SK-N-SH (cell line): ENCODE data around the gene DPH6. TPM values are rescaled to one million over a fixed set of nuclear protein-coding genes. Genes with fewer than 3 reads are reported as not detected.
A peak's percentile ranks its signal among the peaks of the same experiment; 100 is the strongest.

ENCODE experiments used
- CTCF ChIA-PET: fragments of 300-600, 350-600 bp; formaldehyde crosslinking; extraction: SDS; loops from one replicate; lab custom pipeline; 2021; lab: Yijun Ruan, JAX
- POLR2A ChIA-PET: fragments of 350-600 bp; sonication (Branson Sonifier 250); formaldehyde crosslinking; extraction: SDS; loops from one replicate; lab custom pipeline; 2020; ENCODE audit warnings: antibody characterized with exemption, inconsistent platforms; lab: Yijun Ruan, JAX
- DNase-seq: peaks from one replicate; pipeline ENCODE4 v3.0.0; 2012
- H2AFZ ChIP-seq: fragments of 200-600 bp; sonication (generic); 2 replicates; pipeline ENCODE4 v1.8.1; 2016; ENCODE audit warnings: antibody characterized with exemption, mild to moderate bottlenecking, low read depth
- H3F3A ChIP-seq: fragments of 200-600 bp; sonication (generic); replicated peaks from 2 replicates; pipeline ENCODE3; 2016; ENCODE audit warnings: antibody characterized with exemption, mild to moderate bottlenecking; ENCODE audit not compliant: insufficient read depth
- H3K27ac ChIP-seq, 2 experiments: fragments of 200-500 bp in 1 of 2; fragments of 200-600 bp in 1 of 2; sonication (Bioruptor generic) in 1 of 2; sonication (generic), shearing (Covaris generic) in 1 of 2; 2 replicates each; pipeline versions ENCODE4 v1.5.1 to v1.6.1; 2014 to 2016; ENCODE audit warnings: low read depth in 2 of 2, inconsistent platforms in 1 of 2, low read length in 1 of 2, mild to moderate bottlenecking in 1 of 2, mixed read lengths in 1 of 2
- H3K27me3 ChIP-seq: fragments of 200-600 bp; sonication (generic), shearing (Covaris generic); 2 replicates; pipeline ENCODE4 v1.6.1; 2016; ENCODE audit warnings: mixed run types; ENCODE audit not compliant: insufficient read depth
- H3K36me3 ChIP-seq, 2 experiments: fragments of 200-500 bp in 1 of 2; fragments of 200-600 bp in 1 of 2; sonication (Bioruptor generic) in 1 of 2; sonication (generic) in 1 of 2; replicated peaks in 1 of 2; 2 replicates each; pipeline versions ENCODE3 to v1.5.1; 2014 to 2016; ENCODE audit warnings: low read length in 1 of 2, mild to moderate bottlenecking in 1 of 2; ENCODE audit not compliant: insufficient read depth in 2 of 2, control insufficient read depth in 1 of 2
- H3K4me1 ChIP-seq, 2 experiments: fragments of 200-500 bp in 1 of 2; fragments of 200-600 bp in 1 of 2; sonication (Bioruptor generic) in 1 of 2; sonication (generic), shearing (Covaris generic) in 1 of 2; 2 replicates each; pipeline versions ENCODE4 v1.5.1 to v1.6.1; 2014 to 2016; ENCODE audit warnings: low read depth in 1 of 2, low read length in 1 of 2, mixed run types in 1 of 2; ENCODE audit not compliant: insufficient read depth in 2 of 2, control insufficient read depth in 1 of 2
- H3K4me2 ChIP-seq: fragments of 200-600 bp; sonication (generic), shearing (Covaris generic); 2 replicates; pipeline ENCODE4 v1.6.1; 2017; ENCODE audit warnings: mixed run types
- H3K4me3 ChIP-seq, 2 experiments: fragments of 200-500 bp in 1 of 2; fragments of 200-600 bp in 1 of 2; sonication (Bioruptor generic) in 1 of 2; sonication (generic), shearing (Covaris generic) in 1 of 2; 2 replicates each; pipeline versions ENCODE4 v1.5.1 to v1.8.1; 2014 to 2016; ENCODE audit warnings: low read depth in 2 of 2, inconsistent platforms in 1 of 2, low read length in 1 of 2, mild to moderate bottlenecking in 1 of 2, mixed read lengths in 1 of 2, moderate library complexity in 1 of 2
- H3K79me2 ChIP-seq: fragments of 200-600 bp; sonication (generic); 2 replicates; pipeline ENCODE4 v1.8.1; 2017; ENCODE audit warnings: mild to moderate bottlenecking; ENCODE audit not compliant: insufficient read depth
- H3K9ac ChIP-seq: fragments of 200-600 bp; sonication (generic); 2 replicates; pipeline ENCODE4 v1.6.1; 2017; ENCODE audit warnings: mixed run types
- H3K9me2 ChIP-seq: fragments of 200-600 bp; sonication (generic); 2 replicates; pipeline ENCODE4 v1.6.1; 2017; ENCODE audit warnings: mixed run types
- H3K9me3 ChIP-seq: fragments of 200-600 bp; sonication (generic); 2 replicates; pipeline ENCODE4 v1.6.1; 2017; ENCODE audit warnings: mixed run types, mild to moderate bottlenecking, moderate library complexity
- H4K20me1 ChIP-seq: fragments of 200-600 bp; sonication (generic); 2 replicates; pipeline ENCODE4 v1.6.1; 2017; ENCODE audit warnings: mild to moderate bottlenecking, mixed run types; ENCODE audit not compliant: insufficient read depth
- CHD2 ChIP-seq: fragments of 150-350 bp; IDR thresholded peaks from 2 replicates; pipeline ENCODE4 v1.6.1; 2018; ENCODE audit warnings: low read length; ENCODE audit not compliant: partially characterized antibody
- ELF1 ChIP-seq: IDR thresholded peaks from 2 replicates; pipeline ENCODE4 v1.4.0; 2012
- EP300 ChIP-seq, 2 experiments: IDR thresholded peaks; 2 replicates each; pipeline versions ENCODE4 v1.4.0 to v1.6.1; 2012; ENCODE audit warnings: borderline replicate concordance in 1 of 2, low read depth in 1 of 2, low read length in 1 of 2
- FOXM1 ChIP-seq: IDR thresholded peaks from 2 replicates; pipeline ENCODE4 v1.4.0; 2012; ENCODE audit warnings: low read depth, mild to moderate bottlenecking
- MXI1 ChIP-seq: IDR thresholded peaks from 2 replicates; pipeline ENCODE4 v1.6.1; 2012; ENCODE audit warnings: mild to moderate bottlenecking, low read depth, low read length, improper control_type of control experiment
- NRF1 ChIP-seq: IDR thresholded peaks from 2 replicates; pipeline ENCODE4 v1.6.1; 2012; ENCODE audit warnings: low read depth, mild to moderate bottlenecking, low read length
- POLR2AphosphoS5 ChIP-seq: IDR thresholded peaks from 2 replicates; pipeline ENCODE4 v1.6.1; 2012; ENCODE audit warnings: low read depth, low read length
- RAD21 ChIP-seq: IDR thresholded peaks from 2 replicates; pipeline ENCODE4 v1.6.1; 2012; ENCODE audit warnings: mild to moderate bottlenecking, low read length
- RCOR1 ChIP-seq: fragments of 150-350 bp; IDR thresholded peaks from 2 replicates; pipeline ENCODE4 v1.6.1; 2017; ENCODE audit warnings: antibody characterized with exemption, low read length
- RFX5 ChIP-seq: IDR thresholded peaks from 2 replicates; pipeline ENCODE4 v1.6.1; 2012; ENCODE audit warnings: mild to moderate bottlenecking, improper control_type of control experiment, low read length
- SMC3 ChIP-seq: IDR thresholded peaks from 2 replicates; pipeline ENCODE4 v1.6.1; 2012; ENCODE audit warnings: low read depth, low read length, improper control_type of control experiment
- TAF1 ChIP-seq: IDR thresholded peaks from 2 replicates; pipeline ENCODE4 v1.6.1; 2012; ENCODE audit warnings: low read depth, mild to moderate bottlenecking, low read length, moderate library complexity, borderline replicate concordance
- YY1 ChIP-seq: IDR thresholded peaks from 2 replicates; pipeline ENCODE4 v1.4.0; 2012; ENCODE audit warnings: low read depth, mild to moderate bottlenecking
- WGBS: methylation state at CpG from one replicate; pipeline ENCODE4 v1.1.6; 2017; ENCODE audit warnings: low lambda C conversion rate; 5-methylcytosine and 5-hydroxymethylcytosine counted together
- polyA plus RNA-seq, 3 experiments: library from polyadenylated mRNA; depleted of rRNA; stranded (reverse); fragments of >200 nt; gene quantifications; 2 replicates each; pipeline ENCODE4 v1.2.3, GENCODE V29; 2012
- TF ChIP-seq, protein P1 (sequence below): fragments of 150-350 bp; IDR thresholded peaks from 2 replicates; pipeline ENCODE4 v1.6.1; 2016; ENCODE audit warnings: mild to moderate bottlenecking, low read depth, low read length
- TF ChIP-seq, protein P2 (sequence below): IDR thresholded peaks from 2 replicates; pipeline ENCODE4 v1.4.0; 2012; ENCODE audit warnings: low read depth
- TF ChIP-seq, protein P3 (sequence below): IDR thresholded peaks from 2 replicates; pipeline ENCODE4 v1.6.1; 2012; ENCODE audit warnings: mild to moderate bottlenecking, low read depth, low read length, moderate library complexity

The DPH6 gene
- polyA plus RNA-seq, 1 of the 3 experiments (the other 2 are of a cell fraction), result 15.7 TPM

DNA sequence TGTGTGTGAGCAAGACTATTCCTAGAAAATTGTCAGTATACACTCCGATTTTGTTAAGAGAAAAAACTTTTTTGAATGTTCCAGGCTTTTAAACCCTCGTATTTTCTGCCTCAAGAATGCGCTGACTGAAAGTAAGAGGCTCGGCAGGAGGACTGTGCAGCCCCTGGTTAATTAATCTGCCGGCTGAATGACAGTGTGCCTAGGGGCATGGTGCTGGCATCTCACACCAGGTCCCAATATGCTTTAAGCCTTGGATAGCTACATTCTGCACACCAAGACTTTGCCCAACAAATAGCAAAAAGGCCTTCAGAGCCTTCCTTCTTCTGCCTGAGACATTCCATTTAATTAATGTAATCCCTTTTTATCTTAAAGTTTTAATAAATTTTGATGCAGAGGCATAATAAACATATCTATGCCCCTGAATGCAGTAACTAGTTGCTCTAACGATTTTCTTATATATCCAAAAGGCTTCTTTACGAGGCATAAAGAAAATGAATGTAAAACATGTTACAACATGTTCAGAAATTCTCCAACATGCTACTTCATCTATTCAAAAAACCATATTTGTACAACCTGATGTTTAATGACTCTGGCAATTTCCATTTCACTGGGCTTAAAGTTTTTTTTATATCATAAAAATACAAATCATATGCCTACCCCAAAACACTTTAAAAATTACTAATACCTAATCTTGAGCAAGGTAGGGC lies 37.9 kb downstream of the DPH6 start:
- peak overlapping the region; percentile 33; the same call in 1 of the 2 replicates for H2AFZ ChIP-seq
- POLR2A ChIA-PET, result no interaction called here
- 83% methylated on average over 7 of the region's 7 CpGs for WGBS

DNA sequence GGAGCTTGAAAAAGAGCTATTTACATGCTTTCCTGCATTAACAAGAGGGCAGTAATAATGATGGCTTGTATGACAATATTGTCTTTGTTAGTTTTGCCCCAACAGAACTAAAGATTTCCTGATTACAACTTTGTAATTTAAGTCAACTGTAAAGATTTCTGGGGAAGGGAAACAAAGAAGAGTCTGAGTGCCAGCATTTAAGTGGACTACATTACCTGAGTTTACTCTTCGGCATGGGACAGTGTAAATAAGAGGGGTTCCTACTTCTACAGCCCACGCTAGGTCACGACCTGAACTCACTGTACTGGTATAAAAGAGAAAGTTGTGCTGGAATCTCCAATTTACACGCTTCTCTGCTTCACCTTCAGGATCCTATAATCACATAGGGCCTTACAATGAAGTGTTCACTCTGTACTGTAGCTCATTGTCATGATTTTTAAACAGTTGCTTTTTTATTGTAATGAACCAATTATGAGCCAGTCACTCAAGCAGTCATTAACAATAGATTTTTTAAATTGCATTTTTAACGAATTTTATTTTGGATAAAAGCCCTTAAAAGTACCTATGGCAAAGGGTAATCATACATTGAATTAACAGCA lies 39.6 kb downstream of the DPH6 start:
- ChIA-PET CTCF (interaction anchor here (0.8 to 0.9 kb wide), 2 partner anchors 9 to 13 kb away, joined by 3 to 5 read pairs; no protein-coding TSS in a partner anchor), POLR2A (no interaction called here)

More for the DNA sequence above, 37.9 kb downstream of the DPH6 start:
- Histone ChIP-seq H3K4me2 (peak overlapping the region; percentile 16), H3K4me1 (peaks cover 6 to 23% of the 10 kb centered on the region in 2 experiments; a peak in 3 of 4 replicates), H3K27me3 (no peaks in the 10 kb centered on the region), H4K20me1 (no peaks in the 10 kb centered on the region), H3K36me3 (no peaks in the 10 kb centered on the region), H3K4me3 (no peak overlapping the region), H3K27ac (peak overlapping the region in 1 of 2 experiments; percentile 43; a peak in 2 of 4 replicates), H3K9ac (no peak overlapping the region), H3K79me2 (no peaks in the 10 kb centered on the region), H3K9me3 (no peaks in the 10 kb centered on the region), H3F3A (no peaks in the 10 kb centered on the region), H3K9me2 (no peaks in the 10 kb centered on the region)
- peak; percentile 9 for DNase-seq
- CTCF ChIA-PET, result interaction anchor here (0.5 kb wide), 1 partner anchor 77 kb away, joined by 3 read pairs; no protein-coding TSS in a partner anchor
- TF ChIP-seq POLR2AphosphoS5 (no peak), RFX5 (no peak), SMC3 (no peak)

More for the DNA sequence above, 39.6 kb downstream of the DPH6 start:
- no peak overlapping the region for H3K4me2 ChIP-seq
- H3K27me3 ChIP-seq, result no peaks in the 10 kb centered on the region
- TF ChIP-seq ELF1 (no peak), MXI1 (no peak), FOXM1 (no peak), YY1 (no peak), TAF1 (no peak), RAD21 (no peak), RCOR1 (no peak), CHD2 (no peak), EP300 (IDR thresholded peaks at IDR 0.05; ENCODE audit: borderline replicate concordance in 1 of 2, low read depth in 1 of 2, low read length in 1 of 2) (no peak), NRF1 (no peak)
- TF ChIP-seq, protein P1, sequence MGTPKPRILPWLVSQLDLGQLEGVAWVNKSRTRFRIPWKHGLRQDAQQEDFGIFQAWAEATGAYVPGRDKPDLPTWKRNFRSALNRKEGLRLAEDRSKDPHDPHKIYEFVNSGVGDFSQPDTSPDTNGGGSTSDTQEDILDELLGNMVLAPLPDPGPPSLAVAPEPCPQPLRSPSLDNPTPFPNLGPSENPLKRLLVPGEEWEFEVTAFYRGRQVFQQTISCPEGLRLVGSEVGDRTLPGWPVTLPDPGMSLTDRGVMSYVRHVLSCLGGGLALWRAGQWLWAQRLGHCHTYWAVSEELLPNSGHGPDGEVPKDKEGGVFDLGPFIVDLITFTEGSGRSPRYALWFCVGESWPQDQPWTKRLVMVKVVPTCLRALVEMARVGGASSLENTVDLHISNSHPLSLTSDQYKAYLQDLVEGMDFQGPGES, result no peak
- TF ChIP-seq, protein P2, sequence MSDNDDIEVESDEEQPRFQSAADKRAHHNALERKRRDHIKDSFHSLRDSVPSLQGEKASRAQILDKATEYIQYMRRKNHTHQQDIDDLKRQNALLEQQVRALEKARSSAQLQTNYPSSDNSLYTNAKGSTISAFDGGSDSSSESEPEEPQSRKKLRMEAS, result no peak
- TF ChIP-seq, protein P3, sequence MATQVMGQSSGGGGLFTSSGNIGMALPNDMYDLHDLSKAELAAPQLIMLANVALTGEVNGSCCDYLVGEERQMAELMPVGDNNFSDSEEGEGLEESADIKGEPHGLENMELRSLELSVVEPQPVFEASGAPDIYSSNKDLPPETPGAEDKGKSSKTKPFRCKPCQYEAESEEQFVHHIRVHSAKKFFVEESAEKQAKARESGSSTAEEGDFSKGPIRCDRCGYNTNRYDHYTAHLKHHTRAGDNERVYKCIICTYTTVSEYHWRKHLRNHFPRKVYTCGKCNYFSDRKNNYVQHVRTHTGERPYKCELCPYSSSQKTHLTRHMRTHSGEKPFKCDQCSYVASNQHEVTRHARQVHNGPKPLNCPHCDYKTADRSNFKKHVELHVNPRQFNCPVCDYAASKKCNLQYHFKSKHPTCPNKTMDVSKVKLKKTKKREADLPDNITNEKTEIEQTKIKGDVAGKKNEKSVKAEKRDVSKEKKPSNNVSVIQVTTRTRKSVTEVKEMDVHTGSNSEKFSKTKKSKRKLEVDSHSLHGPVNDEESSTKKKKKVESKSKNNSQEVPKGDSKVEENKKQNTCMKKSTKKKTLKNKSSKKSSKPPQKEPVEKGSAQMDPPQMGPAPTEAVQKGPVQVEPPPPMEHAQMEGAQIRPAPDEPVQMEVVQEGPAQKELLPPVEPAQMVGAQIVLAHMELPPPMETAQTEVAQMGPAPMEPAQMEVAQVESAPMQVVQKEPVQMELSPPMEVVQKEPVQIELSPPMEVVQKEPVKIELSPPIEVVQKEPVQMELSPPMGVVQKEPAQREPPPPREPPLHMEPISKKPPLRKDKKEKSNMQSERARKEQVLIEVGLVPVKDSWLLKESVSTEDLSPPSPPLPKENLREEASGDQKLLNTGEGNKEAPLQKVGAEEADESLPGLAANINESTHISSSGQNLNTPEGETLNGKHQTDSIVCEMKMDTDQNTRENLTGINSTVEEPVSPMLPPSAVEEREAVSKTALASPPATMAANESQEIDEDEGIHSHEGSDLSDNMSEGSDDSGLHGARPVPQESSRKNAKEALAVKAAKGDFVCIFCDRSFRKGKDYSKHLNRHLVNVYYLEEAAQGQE, result no peak
- H3K36me3 ChIP-seq, result no peaks in the 10 kb centered on the region
- H3K4me3 ChIP-seq, result no peak overlapping the region
- H3K9me3 ChIP-seq, result no peaks in the 10 kb centered on the region
- no peaks in the 10 kb centered on the region for H3K9me2 ChIP-seq
- WGBS, result 73% methylated on average over 5 of the region's 5 CpGs
- no peaks in the 10 kb centered on the region for H4K20me1 ChIP-seq
- H2AFZ ChIP-seq, result no peak overlapping the region
- no peak overlapping the region for H3K9ac ChIP-seq
- H3F3A ChIP-seq, result no peaks in the 10 kb centered on the region
- peaks cover 6 to 23% of the 10 kb centered on the region in 2 experiments; a peak in 3 of 4 replicates for H3K4me1 ChIP-seq
- H3K79me2 ChIP-seq, result no peaks in the 10 kb centered on the region
- H3K27ac ChIP-seq, result no peak overlapping the region
- DNase-seq, result no peak
